MCF 10A (cell line): Measurements from ENCODE around the gene SDC3. TPM values are rescaled to one million over a fixed set of nuclear protein-coding genes. Genes with fewer than 3 reads are reported as not detected.

Source experiments
- BruUV-seq: library from RNA; stranded (reverse); fragments of 400-500 nt; replicated peaks from 2 replicates; lab custom pipeline; 2021; lab: Mats Ljungman, UMichigan
- CTCF ChIA-PET: fragments of 300-600 bp; sonication (Branson Sonifier 250); formaldehyde crosslinking; extraction: SDS; loops from one replicate; lab custom pipeline; 2021; ENCODE audit warnings: antibody characterized with exemption, inconsistent platforms; lab: Yijun Ruan, JAX
- POLR2A ChIA-PET: fragments of 300-600, 350-650 bp; sonication (Branson Sonifier 250); formaldehyde crosslinking; extraction: SDS; loops from one replicate; lab custom pipeline; 2020; ENCODE audit warnings: antibody characterized with exemption, inconsistent platforms; lab: Yijun Ruan, JAX
- DNase-seq: peaks from one replicate; pipeline ENCODE4 v3.0.0-alpha.2; 2018; ENCODE audit not compliant: unreplicated experiment
- H3K27ac Mint-ChIP-seq: one replicate; pipeline ENCODE4 v1.8.0; 2022; ENCODE audit warnings: mild to moderate bottlenecking, low read depth, mixed read lengths; ENCODE audit not compliant: unreplicated experiment
- H3K27me3 Mint-ChIP-seq: one replicate; pipeline ENCODE4 v1.8.0; 2022; ENCODE audit warnings: mixed read lengths; ENCODE audit not compliant: insufficient read depth, unreplicated experiment
- H3K36me3 Mint-ChIP-seq: one replicate; pipeline ENCODE4 v1.8.0; 2022; ENCODE audit warnings: mild to moderate bottlenecking, moderate library complexity, mixed read lengths; ENCODE audit not compliant: insufficient read depth, unreplicated experiment
- H3K4me1 Mint-ChIP-seq: one replicate; pipeline ENCODE4 v1.8.0; 2022; ENCODE audit warnings: mixed read lengths; ENCODE audit not compliant: insufficient read depth, unreplicated experiment
- H3K4me3 Mint-ChIP-seq: one replicate; pipeline ENCODE4 v1.8.0; 2022; ENCODE audit warnings: mild to moderate bottlenecking, moderate library complexity, mixed read lengths; ENCODE audit not compliant: unreplicated experiment
- H3K9me3 Mint-ChIP-seq: one replicate; pipeline ENCODE4 v1.8.0; 2022; ENCODE audit warnings: mixed read lengths; ENCODE audit not compliant: unreplicated experiment
- CTCF ChIP-seq: fragments of 200-600 bp; IDR thresholded peaks from one replicate; pipeline ENCODE4 v1.8.0; 2022; ENCODE audit warnings: antibody characterized with exemption, mild to moderate bottlenecking; ENCODE audit not compliant: unreplicated experiment
- intact Hi-C: fragments of 100-400 bp; cut with micrococcal nuclease; formaldehyde crosslinking; loops from 2 replicates; pipeline ENCODE4 v1.14.1; 2022
- total RNA-seq: library from RNA; stranded (reverse); gene quantifications from 2 replicates; pipeline ENCODE4 v1.2.3, GENCODE V29; 2022

SDC3 gene
- total RNA-seq, 1 experiment from 2014 or later, result 21.7 TPM

GRCh38 chr1:30907481-30908315, 860 bp downstream of the SDC3 start:
- Mint-ChIP-seq H3K4me3 (peak overlapping the region; percentile 75), H3K36me3 (peaks cover 8% of the 10 kb centered on the region), H3K9me3 (no peaks in the 10 kb centered on the region), H3K4me1 (peaks cover 15% of the 10 kb centered on the region), H3K27me3 (no peaks in the 10 kb centered on the region), H3K27ac (peak overlapping the region; percentile 46)
- intact Hi-C loops, result no loop called here
- DNase-seq, result no peak
- ChIA-PET CTCF (interaction anchor here (1.2 to 14.3 kb wide), 3 partner anchors 104 to 127 kb away, joined by 5 to 494 read pairs (median 118); no protein-coding TSS in a partner anchor), POLR2A (interaction anchor here (5.2 kb wide), 1 partner anchor 188 kb away, joined by 41 read pairs; no protein-coding TSS in a partner anchor)
- TSS peak; percentile 49 for BruUV-seq
- no peak for TF ChIP-seq CTCF

- no TSS peak for BruUV-seq
- intact Hi-C loops, result no loop called here
- TF ChIP-seq CTCF, result no peak
- peak overlapping the region; percentile 75 for H3K4me3 Mint-ChIP-seq
- no peaks in the 10 kb centered on the region for H3K27me3 Mint-ChIP-seq
- H3K27ac Mint-ChIP-seq, result peak overlapping the region; percentile 35
- H3K9me3 Mint-ChIP-seq, result no peaks in the 10 kb centered on the region
- DNase-seq, result no peak
- CTCF ChIA-PET, result interaction anchor here (0.6 to 14.3 kb wide), 5 partner anchors 15 to 127 kb away, joined by 3 to 494 read pairs (median 5); no protein-coding TSS in a partner anchor
- H3K4me1 Mint-ChIP-seq, result peaks cover 15% of the 10 kb centered on the region
- POLR2A ChIA-PET, result interaction anchor here (0.9 kb wide), 1 partner anchor 14 kb away, joined by 3 read pairs; no protein-coding TSS in a partner anchor
- peaks cover 8% of the 10 kb centered on the region for H3K36me3 Mint-ChIP-seq
Measured at GRCh38 chr1:30906631-30907441, 1.7 kb downstream of the SDC3 start.

- no TSS peak for BruUV-seq
- Mint-ChIP-seq H3K4me1 (peaks cover 15% of the 10 kb centered on the region), H3K4me3 (no peak overlapping the region), H3K27ac (peak overlapping the region; percentile 35), H3K27me3 (no peaks in the 10 kb centered on the region), H3K36me3 (peaks cover 8% of the 10 kb centered on the region), H3K9me3 (no peaks in the 10 kb centered on the region)
- POLR2A ChIA-PET, result interaction anchor here (0.9 to 1.1 kb wide), 2 partner anchors 14 to 118 kb away, joined by 3 read pairs; no protein-coding TSS in a partner anchor
- CTCF ChIA-PET, result interaction anchor here (0.6 to 14.3 kb wide), 5 partner anchors 88 to 127 kb away, joined by 3 to 494 read pairs (median 5); no protein-coding TSS in a partner anchor
- TF ChIP-seq CTCF, result no peak
- no peak for DNase-seq
- intact Hi-C loops, result no loop called here
Measured at GRCh38 chr1:30905916-30906620, 2.5 kb downstream of the SDC3 start.
